ENCODE data around the gene PRKCZ. TPM values are rescaled to one million over a fixed set of nuclear protein-coding genes. Genes with fewer than 3 reads are reported as not detected.

Gene PRKCZ
- total RNA-seq, 2 donors from 2014 or later: 9.6 to 10.9 TPM

GRCh38 chr1:2098839-2099785 is 48.9 kb downstream of the PRKCZ start:
- ATAC-seq (no peak), DNase-seq (no peak)
- Histone ChIP-seq H3K4me1 (no peaks in the 10 kb centered on the region), H3K9me3 (peaks cover 0 to 7% (median 0%) of the 10 kb centered on the region in 3 donors), H3K27ac (no peak overlapping the region), H3K27me3 (no peaks in the 10 kb centered on the region), H3K36me3 (replicated peaks in 1 of 2; ENCODE audit: insufficient read depth in 1 of 2, low read depth in 2 of 2) (no peaks in the 10 kb centered on the region), H3K4me3 (no peak overlapping the region)
- 86 to 91% methylated on average over 20 to 35 of the region's 35 CpGs for WGBS, 2 donors
- intact Hi-C loops (cut with DNase I): no loop called here
- no peak for TF ChIP-seq POLR2A (IDR thresholded peaks at IDR 0.05)
- TF ChIP-seq CTCF (IDR thresholded peaks at IDR 0.05): no peak

- Histone ChIP-seq H3K27ac (no peak overlapping the region), H3K27me3 (no peaks in the 10 kb centered on the region), H3K4me1 (peaks cover 6% of the 10 kb centered on the region), H3K9me3 (peaks cover 0 to 7% (median 0%) of the 10 kb centered on the region in 3 donors), H3K4me3 (no peak overlapping the region), H3K36me3 (replicated peaks in 1 of 2; ENCODE audit: insufficient read depth in 1 of 2, low read depth in 2 of 2) (no peaks in the 10 kb centered on the region)
- TF ChIP-seq CTCF (IDR thresholded peaks at IDR 0.05): no peak
- TF ChIP-seq POLR2A (IDR thresholded peaks at IDR 0.05): no peak
- intact Hi-C loops (cut with DNase I): no loop called here
- DNase-seq (no peak), ATAC-seq (no peak)
- WGBS, 2 donors: 91 to 94% methylated on average over 22 of the region's 22 CpGs
Observed at GRCh38 chr1:2099886-2100779, 49.9 kb downstream of the PRKCZ start.

- peaks cover 0 to 7% (median 0%) of the 10 kb centered on the region in 3 donors for H3K9me3 ChIP-seq
- DNase-seq (no peak), ATAC-seq (no peak)
- intact Hi-C loops (cut with DNase I): no loop called here
- 88 to 92% methylated on average over 4 of the region's 4 CpGs for WGBS, 2 donors
- peaks cover 9% of the 10 kb centered on the region for H3K4me1 ChIP-seq
- no peaks in the 10 kb centered on the region for H3K27me3 ChIP-seq
- no peak for TF ChIP-seq CTCF (IDR thresholded peaks at IDR 0.05)
- no peak for TF ChIP-seq POLR2A (IDR thresholded peaks at IDR 0.05)
- H3K36me3 ChIP-seq (replicated peaks in 1 of 2; ENCODE audit: insufficient read depth in 1 of 2, low read depth in 2 of 2): no peaks in the 10 kb centered on the region
- H3K4me3 ChIP-seq: no peak overlapping the region
- no peak overlapping the region for H3K27ac ChIP-seq
Observed at GRCh38 chr1:2100780-2101108, 50.5 kb downstream of the PRKCZ start.

GRCh38 chr1:2101531-2101930 is 51.3 kb downstream of the PRKCZ start:
- DNase-seq (no peak), ATAC-seq (no peak)
- H3K36me3 ChIP-seq (replicated peaks in 1 of 2; ENCODE audit: insufficient read depth in 1 of 2, low read depth in 2 of 2): no peaks in the 10 kb centered on the region
- peaks cover 9% of the 10 kb centered on the region for H3K4me1 ChIP-seq
- intact Hi-C loops (cut with DNase I): no loop called here
- no peak overlapping the region for H3K4me3 ChIP-seq
- WGBS, 2 donors: 92 to 93% methylated on average over 16 of the region's 16 CpGs
- TF ChIP-seq POLR2A (IDR thresholded peaks at IDR 0.05) (no peak), CTCF (IDR thresholded peaks at IDR 0.05) (no peak)
- H3K27ac ChIP-seq: no peak overlapping the region
- peaks cover 0 to 7% (median 0%) of the 10 kb centered on the region in 3 donors for H3K9me3 ChIP-seq
- H3K27me3 ChIP-seq: no peaks in the 10 kb centered on the region
